DOHH2 (cell line): Measurements from ENCODE around the gene RPS27L.

ENCODE experiments used
- H3F3A ChIP-seq: fragments of 200-600 bp; sonication (generic), shearing (Covaris generic); 2 replicates; pipeline ENCODE4 v1.6.0; 2016; ENCODE audit warnings: antibody characterized with exemption, mild to moderate bottlenecking; ENCODE audit not compliant: control insufficient read depth, insufficient read depth
- H3K27ac ChIP-seq: fragments of 200-600 bp; sonication (generic); 2 replicates; pipeline ENCODE4 v1.5.1; 2014; ENCODE audit warnings: low read depth, mild to moderate bottlenecking, low read length, moderate library complexity
- H3K27me3 ChIP-seq: fragments of 200-600 bp; sonication (generic); 2 replicates; pipeline ENCODE4 v1.6.1; 2014; ENCODE audit warnings: mild to moderate bottlenecking, low read length, mixed read lengths; ENCODE audit not compliant: control insufficient read depth
- H3K36me3 ChIP-seq: fragments of 200-600 bp; sonication (generic); 2 replicates; pipeline ENCODE4 v1.6.1; 2014; ENCODE audit warnings: mild to moderate bottlenecking, low read length, moderate library complexity, mixed read lengths; ENCODE audit not compliant: control insufficient read depth
- H3K4me1 ChIP-seq: fragments of 200-600 bp; sonication (generic); 2 replicates; pipeline ENCODE4 v1.6.1; 2014; ENCODE audit warnings: mild to moderate bottlenecking, low read length, mixed read lengths; ENCODE audit not compliant: control insufficient read depth
- H3K4me2 ChIP-seq: fragments of 200-600 bp; sonication (generic); 2 replicates; pipeline ENCODE4 v1.6.0; 2014; ENCODE audit warnings: mild to moderate bottlenecking, low read length, moderate library complexity
- H3K4me3 ChIP-seq: fragments of 200-600 bp; sonication (generic); 2 replicates; pipeline ENCODE4 v1.5.1; 2014; ENCODE audit warnings: mild to moderate bottlenecking, low read length, mixed read lengths
- H3K79me2 ChIP-seq: fragments of 200-600 bp; sonication (generic); 2 replicates; pipeline ENCODE4 v1.6.1; 2014; ENCODE audit warnings: mild to moderate bottlenecking, low read length, mixed read lengths; ENCODE audit not compliant: control insufficient read depth
- H3K9me2 ChIP-seq: fragments of 200-600 bp; sonication (generic); replicated peaks from 2 replicates; pipeline ENCODE4 v1.6.1; 2014; ENCODE audit warnings: mild to moderate bottlenecking, low read length, mixed read lengths; ENCODE audit not compliant: control insufficient read depth
- H3K9me3 ChIP-seq: fragments of 200-600 bp; sonication (generic); 2 replicates; pipeline ENCODE4 v1.6.1; 2014; ENCODE audit warnings: antibody characterized with exemption, low read length, mixed read lengths; ENCODE audit not compliant: control insufficient read depth, insufficient read depth
- H4K20me1 ChIP-seq: fragments of 200-600 bp; sonication (generic); 2 replicates; pipeline ENCODE4 v1.6.0; 2014; ENCODE audit warnings: low read depth, mild to moderate bottlenecking, antibody characterized with exemption, low read length, moderate library complexity; ENCODE audit not compliant: control insufficient read depth, insufficient read depth
- CTCF ChIP-seq: fragments of 200-600 bp; sonication (generic); IDR thresholded peaks from one replicate; pipeline ENCODE4 v1.5.1; 2014; ENCODE audit warnings: antibody characterized with exemption, mild to moderate bottlenecking, low read depth, low read length; ENCODE audit not compliant: poor library complexity, severe bottlenecking
- EZH2phosphoT487 ChIP-seq: fragments of 200-600 bp; sonication (generic); IDR thresholded peaks from 2 replicates; pipeline ENCODE4 v1.6.1; 2017; ENCODE audit warnings: borderline replicate concordance, mild to moderate bottlenecking, antibody characterized with exemption, low read length, moderate library complexity, mixed read lengths

RPS27L gene

DNA sequence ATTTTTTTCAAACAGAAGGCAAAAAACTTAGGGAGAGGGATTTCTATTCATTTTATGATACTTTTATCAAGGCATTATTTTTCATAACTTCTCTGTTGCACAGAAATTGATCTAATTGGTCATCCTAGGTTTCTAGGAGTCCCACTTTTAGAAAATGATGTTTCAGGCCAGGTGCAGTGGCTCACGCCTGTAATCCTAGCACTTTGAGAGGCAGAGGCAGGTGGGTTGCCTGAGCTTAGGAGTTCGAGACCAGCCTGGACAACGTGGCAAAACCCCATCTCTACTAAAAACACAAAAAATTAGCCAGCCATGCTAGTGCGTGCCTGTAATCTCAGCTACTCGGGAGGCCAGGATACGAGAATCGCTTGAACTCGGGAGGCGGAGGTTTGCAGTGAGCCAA, 32.8 kb downstream of the RPS27L start:
- TF ChIP-seq EZH2phosphoT487 (no peak), CTCF (no peak)
- peaks cover 13% of the 10 kb centered on the region; the same call in 1 of the 2 replicates for H3K9me3 ChIP-seq
- H3K27me3 ChIP-seq: no peaks in the 10 kb centered on the region
- no peaks in the 10 kb centered on the region for H3K9me2 ChIP-seq
- H3F3A ChIP-seq: no peaks in the 10 kb centered on the region
- H3K27ac ChIP-seq: no peak overlapping the region
- H3K4me3 ChIP-seq: no peak overlapping the region
- H3K4me1 ChIP-seq: peaks cover 11% of the 10 kb centered on the region
- H3K79me2 ChIP-seq: no peaks in the 10 kb centered on the region
- no peak overlapping the region for H3K4me2 ChIP-seq
- H4K20me1 ChIP-seq: no peaks in the 10 kb centered on the region
- no peaks in the 10 kb centered on the region for H3K36me3 ChIP-seq

GRCh38 chr15:63122002-63122875, 35.0 kb downstream of the RPS27L start:
- peaks cover 19% of the 10 kb centered on the region for H3K9me3 ChIP-seq
- no peaks in the 10 kb centered on the region for H4K20me1 ChIP-seq
- H3K36me3 ChIP-seq: no peaks in the 10 kb centered on the region
- H3K4me2 ChIP-seq: peak overlapping the region; percentile 77
- no peaks in the 10 kb centered on the region for H3K27me3 ChIP-seq
- TF ChIP-seq EZH2phosphoT487: no peak
- no peak for TF ChIP-seq CTCF
- H3K4me1 ChIP-seq: peaks cover 11% of the 10 kb centered on the region
- H3K9me2 ChIP-seq: no peaks in the 10 kb centered on the region
- no peaks in the 10 kb centered on the region for H3F3A ChIP-seq
- peak overlapping the region; percentile 92 for H3K4me3 ChIP-seq
- no peak overlapping the region for H3K27ac ChIP-seq
- no peaks in the 10 kb centered on the region for H3K79me2 ChIP-seq

DNA sequence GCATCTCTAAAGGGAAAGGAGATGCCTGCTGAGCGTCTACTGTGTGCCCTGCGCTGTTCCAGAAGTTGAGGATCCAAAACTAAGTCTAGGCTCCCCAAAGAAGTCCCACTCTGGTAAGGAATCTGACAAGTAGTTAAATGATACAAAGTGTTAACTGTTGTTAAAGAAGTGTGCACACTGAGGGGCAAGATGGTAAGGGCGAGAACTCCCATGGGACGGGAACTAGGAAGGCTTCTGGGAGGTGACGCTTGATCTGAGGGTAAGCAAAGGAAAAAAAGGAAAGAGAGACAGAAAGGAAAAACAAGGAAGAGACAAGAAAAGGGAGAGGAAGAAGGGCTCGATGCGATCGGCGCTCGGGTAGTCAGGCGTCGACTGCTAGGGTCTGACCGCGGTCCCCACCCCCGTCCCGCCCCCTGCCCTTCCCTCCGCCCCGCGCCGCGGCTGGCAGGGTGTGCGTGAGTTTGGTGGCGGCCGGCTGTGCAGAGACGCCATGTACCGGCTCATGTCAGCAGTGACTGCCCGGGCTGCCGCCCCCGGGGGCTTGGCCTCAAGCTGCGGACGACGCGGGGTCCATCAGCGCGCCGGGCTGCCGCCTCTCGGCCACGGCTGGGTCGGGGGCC, 35.8 kb downstream of the RPS27L start, which contains the start of gene LACTB:
Gene LACTB (plus strand): TSS at position 480 of the 620 bp plus-strand sequence. CDS start 11 bp downstream, at position 491.
- no peaks in the 10 kb centered on the region for H3F3A ChIP-seq
- peak within 1 kb of the TSS; percentile 77 for H3K4me2 ChIP-seq
- no peaks in the 10 kb centered on the region for H3K79me2 ChIP-seq
- peaks cover 11% of the 10 kb centered on the region for H3K4me1 ChIP-seq
- H3K27me3 ChIP-seq: no peaks in the 10 kb centered on the region; the same call in 1 of the 2 replicates
- H3K4me3 ChIP-seq: peak within 1 kb of the TSS; percentile 92
- no peaks in the 10 kb centered on the region for H3K36me3 ChIP-seq
- H4K20me1 ChIP-seq: no peaks in the 10 kb centered on the region
- no peak for TF ChIP-seq EZH2phosphoT487
- no peak for TF ChIP-seq CTCF
- no peak within 1 kb of the TSS; the same call in 1 of the 2 replicates for H3K27ac ChIP-seq
- peaks cover 19% of the 10 kb centered on the region for H3K9me3 ChIP-seq
- no peaks in the 10 kb centered on the region for H3K9me2 ChIP-seq
